Stimulated activated CD4-positive, alpha-beta T cell treated with anti-CD3 and anti-CD28 coated beads, Interleukin-1b, Interleukin-23, amount 100 ng/mL, for 24 hours (primary cell): ENCODE measurements around the gene MRLN.

Source experiments
- DNase-seq, 4 experiments: peaks; one replicate each; pipeline ENCODE4 v3.0.0-alpha.2; 2020; ENCODE audit warnings: low read depth in 4 of 4, low spot score in 1 of 4

Gene MRLN

DNA sequence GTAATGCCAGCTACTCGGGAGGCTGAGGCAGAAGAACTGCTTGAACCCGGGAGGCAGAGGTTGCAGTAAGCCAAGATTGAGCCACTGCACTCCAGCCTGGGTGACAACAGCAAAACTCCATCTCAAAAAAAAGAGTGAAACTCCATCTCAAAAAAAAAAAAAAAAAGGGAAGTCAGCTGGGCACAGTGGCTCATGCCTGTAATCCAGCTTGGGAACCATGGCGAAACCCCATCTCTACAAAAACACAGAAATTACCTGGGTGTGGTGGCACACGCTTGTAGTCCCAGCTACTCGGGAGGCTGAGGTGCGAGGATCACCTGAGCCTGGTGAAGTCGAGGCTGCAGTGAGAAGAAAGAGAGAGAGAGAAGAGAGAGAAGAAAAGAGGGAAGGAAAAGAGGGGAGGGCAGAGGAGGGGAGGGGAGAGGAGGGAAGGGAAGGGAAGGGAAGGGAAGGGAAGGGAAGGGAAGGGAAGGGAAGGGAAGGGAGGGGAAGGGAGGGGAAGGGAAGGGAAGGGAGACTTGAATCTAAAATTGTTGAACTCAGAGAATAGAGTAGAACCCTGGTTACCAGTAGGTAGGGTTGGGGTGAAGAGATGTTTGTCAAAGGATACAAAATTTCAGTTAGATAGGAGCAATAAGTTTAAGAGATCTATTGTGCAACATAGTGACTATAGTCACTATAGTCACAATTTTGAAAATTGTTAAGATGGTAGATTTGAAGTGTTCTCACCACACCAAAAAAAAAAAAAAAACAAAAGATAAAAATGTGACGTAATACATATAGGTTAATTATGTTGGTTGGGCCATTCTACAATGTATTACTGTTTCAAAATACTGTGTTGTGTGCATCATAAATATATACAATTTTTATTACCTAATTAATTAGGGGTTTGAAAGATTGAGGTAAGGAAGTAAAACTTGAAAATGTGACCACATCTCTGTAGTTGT is 46.1 kb downstream of the MRLN start:
- no peak for DNase-seq

DNA sequence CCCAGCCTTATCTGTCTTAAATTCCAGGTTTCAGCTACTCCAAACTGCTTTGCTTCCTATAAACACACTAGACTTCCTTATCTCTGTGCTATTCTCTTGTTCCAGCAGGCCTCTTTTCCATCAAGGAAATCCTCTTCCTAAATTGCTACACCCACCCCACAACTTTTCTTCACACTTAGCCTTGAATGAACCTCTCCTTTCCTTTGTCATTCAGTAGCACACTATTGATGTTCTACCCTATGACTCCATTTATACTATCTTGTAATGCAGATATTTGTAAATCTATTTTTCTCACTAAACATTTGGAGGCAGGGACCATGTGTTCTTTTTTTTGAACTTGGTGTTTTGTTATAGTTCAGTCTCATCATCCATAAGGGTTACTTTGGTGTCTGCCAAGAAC is 47.3 kb downstream of the MRLN start:
- no peak for DNase-seq

DNA sequence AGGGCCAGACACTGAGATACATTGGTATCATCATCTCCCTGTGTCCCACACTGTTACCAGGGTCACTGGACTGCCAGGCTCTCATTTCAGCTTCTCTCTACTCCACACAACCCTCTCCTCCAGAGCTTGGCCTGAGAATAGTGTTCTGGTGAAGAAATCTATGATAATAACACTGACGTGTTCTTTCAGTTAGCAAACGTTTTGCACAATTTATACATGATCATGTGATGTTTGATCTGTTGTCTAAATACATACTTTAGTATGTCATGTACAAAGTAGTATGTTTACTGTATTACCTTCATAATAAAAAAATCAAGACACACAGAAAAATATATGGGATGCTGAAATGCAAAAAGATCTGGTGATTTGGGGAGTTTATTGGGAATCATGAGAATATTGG is 48.6 kb downstream of the MRLN start:
- no peak for DNase-seq

DNA sequence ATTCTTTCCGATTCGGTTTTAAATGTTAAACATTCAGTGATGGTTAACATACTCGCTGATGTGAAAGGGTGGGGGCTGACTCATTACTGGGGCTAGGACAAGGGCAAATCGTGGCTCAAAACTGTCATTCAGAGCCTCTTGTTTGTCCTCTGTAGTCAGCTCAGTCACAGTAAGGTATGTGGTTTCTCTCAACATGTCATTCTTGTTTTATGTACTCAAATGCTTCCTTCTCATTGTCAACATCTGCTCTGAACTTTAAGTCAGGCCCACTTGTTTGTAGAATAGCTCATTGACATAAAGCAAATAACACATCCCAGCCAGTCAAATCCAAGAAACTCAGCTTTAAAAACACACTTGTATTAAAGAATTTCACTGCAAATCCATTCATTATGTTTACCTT is 50.9 kb downstream of the MRLN start:
- DNase-seq = no peak

DNA sequence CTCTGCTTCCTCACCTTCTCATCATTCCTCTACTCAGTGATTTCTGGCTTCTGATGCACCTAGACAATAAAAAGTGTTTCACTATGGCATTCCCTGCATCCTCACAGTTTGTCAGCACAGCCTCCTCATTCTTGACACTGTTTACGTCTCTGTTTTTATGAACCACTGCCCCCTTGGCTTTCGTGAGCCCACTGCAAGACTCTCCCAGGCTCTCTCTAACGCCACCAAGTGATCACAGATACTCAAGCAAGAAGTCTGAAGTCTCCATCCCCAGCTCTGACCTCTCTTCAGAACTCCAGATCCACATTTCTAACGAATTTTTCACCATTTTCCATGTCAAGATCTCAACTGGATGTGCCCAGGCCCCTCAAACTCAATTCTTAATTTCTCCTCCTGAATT is 52.5 kb downstream of the MRLN start:
- no peak for DNase-seq

DNA sequence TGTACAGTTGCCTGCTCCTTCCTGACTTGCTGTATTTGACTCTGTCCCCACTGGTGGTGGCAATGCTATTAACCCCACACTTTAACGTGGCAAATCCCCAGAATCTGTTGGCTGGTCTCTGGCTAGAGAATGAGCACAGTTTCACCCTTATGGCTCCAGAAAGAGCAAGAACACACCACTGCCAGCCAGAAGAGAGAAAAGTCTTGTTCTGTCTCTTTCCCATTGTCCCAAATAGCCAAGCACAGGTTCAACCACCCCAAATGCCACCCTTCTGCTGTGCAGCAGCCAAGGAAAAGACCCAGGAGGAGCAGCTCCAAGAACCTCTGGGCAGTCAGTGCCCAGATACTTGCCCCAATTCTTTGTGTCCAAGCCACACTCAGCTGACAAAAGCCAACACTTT is 54.9 kb downstream of the MRLN start:
- DNase-seq = no peak

DNA sequence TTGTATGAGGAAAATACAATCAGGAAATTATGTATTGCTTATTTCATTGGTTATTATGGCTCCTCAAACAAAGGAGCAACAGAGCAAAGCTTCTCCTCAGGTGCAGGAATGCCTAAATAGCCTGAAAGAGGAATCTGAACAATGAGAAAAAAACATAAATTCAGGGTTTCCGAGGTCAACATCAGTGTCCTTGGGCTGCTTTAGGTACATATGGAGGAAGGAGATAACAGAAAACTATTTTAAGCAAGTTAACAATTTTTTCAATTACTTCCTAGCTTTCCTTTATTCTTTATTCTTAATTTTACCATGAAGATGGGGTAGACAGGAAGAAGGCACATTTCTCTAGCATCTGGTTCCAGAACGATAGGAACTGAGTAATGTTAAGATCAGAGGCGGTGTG is 57.6 kb downstream of the MRLN start:
- no peak for DNase-seq

DNA sequence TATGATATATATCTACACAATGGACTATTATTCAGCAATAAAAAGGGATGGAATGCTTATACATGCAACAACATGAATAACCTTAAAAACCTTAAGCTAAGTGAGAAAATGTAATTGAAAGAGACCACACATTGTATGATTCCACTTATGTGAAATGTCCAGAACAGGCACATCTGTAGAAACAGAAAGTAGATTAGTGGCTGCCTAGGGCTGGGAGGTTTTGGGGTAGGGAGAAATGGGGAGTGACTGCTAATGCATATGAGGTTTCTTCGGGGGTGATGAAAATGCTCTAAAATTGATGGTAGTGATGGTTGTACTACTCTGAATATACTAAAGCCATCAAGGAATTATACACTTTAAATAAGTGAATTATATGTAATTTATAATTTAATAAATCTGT is 58.3 kb downstream of the MRLN start:
- no peak for DNase-seq

DNA sequence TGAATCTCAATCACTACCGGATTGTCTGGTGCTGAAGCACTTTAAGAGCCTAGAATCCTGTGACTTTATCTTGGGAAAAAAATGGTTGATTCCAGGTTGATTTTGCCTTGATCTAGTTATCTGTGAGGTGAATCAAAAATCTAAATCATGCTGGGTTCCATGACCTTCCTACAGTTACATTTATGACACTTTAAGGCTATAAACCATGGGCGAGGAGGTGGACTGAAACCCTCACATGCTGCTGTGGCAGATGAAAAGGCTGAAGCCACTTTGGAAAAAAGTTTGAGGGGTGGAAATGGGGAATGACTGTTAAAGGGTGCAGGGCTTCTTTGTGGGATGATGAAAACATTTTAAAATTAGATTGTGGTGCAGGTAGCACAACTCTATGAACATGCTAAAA is 61.1 kb downstream of the MRLN start:
- DNase-seq = no peak

DNA sequence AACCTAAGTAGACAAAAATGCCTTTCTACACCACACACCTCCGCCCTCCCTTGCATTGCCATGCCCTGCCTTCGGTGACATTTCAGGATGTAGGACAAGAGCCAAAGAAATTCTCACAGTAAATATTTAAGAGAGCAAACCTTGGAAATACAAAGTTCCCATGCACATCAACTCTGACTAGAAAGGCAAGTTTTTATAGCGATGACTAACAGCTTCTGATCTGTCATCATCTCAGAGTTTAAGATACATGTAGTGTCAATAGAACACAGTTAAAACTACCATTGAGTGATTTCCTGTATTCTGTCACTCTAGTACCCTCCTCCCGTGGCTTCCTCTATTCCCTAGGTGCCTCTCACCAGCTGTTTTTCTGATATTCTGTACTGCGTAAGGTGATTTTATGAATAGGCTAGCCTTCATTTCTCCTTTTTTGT is 64.3 kb downstream of the MRLN start:
- DNase-seq = no peak

DNA sequence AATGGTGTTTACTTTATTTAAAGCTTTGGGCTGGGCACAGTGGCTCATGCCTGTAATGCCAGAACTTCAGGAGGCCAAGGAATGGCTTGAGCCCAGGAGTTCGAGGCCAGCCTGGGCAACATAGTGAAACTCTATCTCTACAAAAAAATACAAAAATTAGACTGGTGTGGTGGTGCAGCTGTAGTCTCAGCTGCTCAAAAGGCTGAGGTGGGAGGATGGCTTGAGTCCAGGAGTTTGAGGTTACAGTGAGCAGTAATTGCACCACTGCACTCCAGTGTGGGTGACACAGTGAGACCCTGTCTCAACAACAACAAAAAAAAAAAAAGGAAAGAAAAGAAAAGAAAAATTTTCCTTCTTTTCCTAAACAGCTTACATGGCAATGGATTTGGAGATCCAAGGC is 65.6 kb downstream of the MRLN start:
- no peak for DNase-seq
